GM06990 (cell line): ENCODE data around the gene SLC10A7.

Experiments
- DNase-seq: peaks from one replicate; pipeline ENCODE4 v3.0.0-alpha.2; 2011; ENCODE audit not compliant: insufficient read length; ENCODE audit errors: extremely low read depth
- H3K27me3 ChIP-seq: replicated peaks from 2 replicates; pipeline ENCODE4 v1.6.0; 2011; ENCODE audit warnings: low read length; ENCODE audit not compliant: control insufficient read depth, insufficient read depth
- H3K36me3 ChIP-seq: 2 replicates; pipeline ENCODE4 v1.5.1; 2011; ENCODE audit warnings: low read length; ENCODE audit not compliant: control insufficient read depth, insufficient read depth
- H3K4me3 ChIP-seq: replicated peaks from 2 replicates; pipeline ENCODE4 v1.5.1; 2011; ENCODE audit warnings: low read depth, mild to moderate bottlenecking, control low read depth, low read length
- TF ChIP-seq, protein P1 (sequence below): IDR thresholded peaks from 2 replicates; pipeline ENCODE4 v1.5.1; 2011; ENCODE audit warnings: low read length, control low read depth, mild to moderate bottlenecking, inconsistent platforms; ENCODE audit not compliant: insufficient read depth, poor library complexity, severe bottlenecking

SLC10A7 gene

DNA sequence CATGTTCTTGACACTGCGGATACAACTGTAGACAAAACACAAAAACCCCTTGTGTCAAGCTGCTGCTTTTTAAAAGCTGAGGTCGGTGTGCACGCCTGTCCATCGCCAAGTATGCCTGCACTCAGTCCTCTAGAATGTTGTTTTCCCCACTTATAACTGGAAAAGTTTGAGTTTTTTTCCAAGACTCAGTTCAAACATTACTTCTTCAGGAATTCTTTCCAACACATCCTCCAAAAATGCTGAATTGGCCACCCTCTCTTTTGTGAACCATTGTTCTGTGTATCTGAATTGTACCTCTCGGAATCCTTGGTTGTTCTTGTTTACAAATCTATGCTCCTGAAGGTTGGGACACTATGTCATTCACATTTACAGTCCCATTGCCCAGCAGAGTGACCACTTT is 212.8 kb downstream of the SLC10A7 start:
- TF ChIP-seq, protein P1, sequence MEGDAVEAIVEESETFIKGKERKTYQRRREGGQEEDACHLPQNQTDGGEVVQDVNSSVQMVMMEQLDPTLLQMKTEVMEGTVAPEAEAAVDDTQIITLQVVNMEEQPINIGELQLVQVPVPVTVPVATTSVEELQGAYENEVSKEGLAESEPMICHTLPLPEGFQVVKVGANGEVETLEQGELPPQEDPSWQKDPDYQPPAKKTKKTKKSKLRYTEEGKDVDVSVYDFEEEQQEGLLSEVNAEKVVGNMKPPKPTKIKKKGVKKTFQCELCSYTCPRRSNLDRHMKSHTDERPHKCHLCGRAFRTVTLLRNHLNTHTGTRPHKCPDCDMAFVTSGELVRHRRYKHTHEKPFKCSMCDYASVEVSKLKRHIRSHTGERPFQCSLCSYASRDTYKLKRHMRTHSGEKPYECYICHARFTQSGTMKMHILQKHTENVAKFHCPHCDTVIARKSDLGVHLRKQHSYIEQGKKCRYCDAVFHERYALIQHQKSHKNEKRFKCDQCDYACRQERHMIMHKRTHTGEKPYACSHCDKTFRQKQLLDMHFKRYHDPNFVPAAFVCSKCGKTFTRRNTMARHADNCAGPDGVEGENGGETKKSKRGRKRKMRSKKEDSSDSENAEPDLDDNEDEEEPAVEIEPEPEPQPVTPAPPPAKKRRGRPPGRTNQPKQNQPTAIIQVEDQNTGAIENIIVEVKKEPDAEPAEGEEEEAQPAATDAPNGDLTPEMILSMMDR: no peak
- DNase-seq: no peak

DNA sequence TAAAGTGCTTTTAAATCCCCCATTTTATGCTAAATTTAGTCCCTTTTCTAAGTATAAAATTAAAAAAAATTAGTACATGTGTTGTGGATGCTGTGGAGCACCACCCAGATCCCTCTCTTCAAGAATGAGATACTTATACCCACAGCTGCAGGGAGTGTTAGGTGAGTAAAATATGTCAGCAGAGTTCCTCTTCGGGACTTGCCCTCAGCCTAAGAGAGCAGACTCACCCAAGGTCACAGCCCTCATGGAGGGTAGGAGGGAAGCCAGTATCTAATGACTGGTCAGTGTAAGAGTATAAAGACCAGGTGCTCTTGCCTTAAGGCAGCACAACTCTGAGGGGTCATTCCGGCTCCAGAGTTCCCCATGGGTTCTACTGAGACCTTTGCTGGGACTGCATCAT is 218.9 kb downstream of the SLC10A7 start:
- no peak for DNase-seq
- no peak overlapping the region for H3K4me3 ChIP-seq
- TF ChIP-seq, protein P1: no peak
- H3K27me3 ChIP-seq: no peaks in the 10 kb centered on the region
- 0 out of 2 replicates have a peak, but pooled peaks cover 1% of the 10 kb centered on the region for H3K36me3 ChIP-seq

More for the DNA sequence above, 212.8 kb downstream of the SLC10A7 start:
- no peaks in the 10 kb centered on the region for H3K27me3 ChIP-seq
- H3K4me3 ChIP-seq: no peak overlapping the region
- no peaks in the 10 kb centered on the region for H3K36me3 ChIP-seq

DNA sequence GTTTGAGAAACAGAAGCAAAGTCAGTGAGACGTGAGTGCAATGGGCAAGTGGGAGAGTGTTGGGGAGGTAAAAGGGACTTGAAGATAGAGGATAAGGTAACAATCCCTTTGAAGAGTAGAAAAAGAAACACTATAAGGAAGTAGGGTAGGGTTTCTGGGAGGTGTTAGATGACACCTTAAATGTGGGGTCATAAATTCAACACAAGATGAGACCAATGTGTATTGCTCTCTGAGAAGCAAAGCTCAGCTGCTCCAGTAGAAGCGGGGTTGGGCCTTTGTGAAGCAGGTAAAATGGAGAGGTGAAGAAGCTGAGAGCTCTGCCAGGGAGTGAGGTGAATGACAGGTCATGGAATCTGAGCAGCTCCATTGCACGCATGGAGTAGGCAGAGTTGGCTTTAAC is 222.1 kb downstream of the SLC10A7 start:
- Histone ChIP-seq H3K27me3 (no peaks in the 10 kb centered on the region), H3K4me3 (no peak overlapping the region), H3K36me3 (0 out of 2 replicates have a peak, but pooled peaks cover 1% of the 10 kb centered on the region)
- TF ChIP-seq, protein P1: no peak
- DNase-seq: no peak

DNA sequence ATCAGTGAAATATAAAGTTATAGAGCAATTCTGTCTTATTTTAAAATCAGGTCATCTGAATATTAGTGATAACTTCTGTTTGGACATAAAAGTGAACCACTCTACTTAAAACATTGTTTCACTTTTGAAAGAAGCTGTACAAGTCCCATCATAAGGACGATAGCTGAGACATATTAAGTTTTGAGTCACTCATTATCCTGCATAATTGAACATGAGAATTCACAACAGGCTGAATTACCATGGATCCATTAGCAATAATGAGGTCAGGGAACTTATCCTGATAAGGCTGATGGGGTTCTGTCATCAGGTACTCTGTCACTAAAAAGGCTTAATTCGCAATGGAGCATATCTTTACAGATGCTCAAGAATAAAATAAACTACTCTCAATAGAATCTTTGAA is 227.0 kb downstream of the SLC10A7 start:
- H3K36me3 ChIP-seq: peaks cover 1% of the 10 kb centered on the region
- H3K4me3 ChIP-seq: no peak overlapping the region
- H3K27me3 ChIP-seq: no peaks in the 10 kb centered on the region
- DNase-seq: no peak
- TF ChIP-seq, protein P1: no peak

DNA sequence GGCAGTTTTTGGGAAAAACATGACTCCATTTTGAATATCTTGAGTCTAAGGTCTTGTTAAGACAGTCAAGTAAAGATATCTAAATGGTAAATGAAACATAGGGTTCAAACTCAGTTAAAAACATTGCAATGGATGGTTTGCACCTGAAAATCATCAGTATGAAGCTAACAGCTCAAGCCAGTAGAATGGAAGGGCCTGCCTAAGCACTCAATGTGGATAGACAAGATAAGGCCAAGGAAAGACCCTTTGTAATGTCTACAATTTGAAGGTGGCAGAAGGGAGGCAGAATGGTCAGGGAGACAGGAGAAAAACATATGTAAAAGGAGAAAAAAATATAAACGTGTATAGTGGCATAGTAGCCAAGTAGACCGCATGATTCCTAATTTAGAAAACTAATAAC is 229.2 kb downstream of the SLC10A7 start:
- Histone ChIP-seq H3K36me3 (peaks cover 1% of the 10 kb centered on the region), H3K4me3 (no peak overlapping the region), H3K27me3 (no peaks in the 10 kb centered on the region)
- TF ChIP-seq, protein P1: no peak
- no peak for DNase-seq

DNA sequence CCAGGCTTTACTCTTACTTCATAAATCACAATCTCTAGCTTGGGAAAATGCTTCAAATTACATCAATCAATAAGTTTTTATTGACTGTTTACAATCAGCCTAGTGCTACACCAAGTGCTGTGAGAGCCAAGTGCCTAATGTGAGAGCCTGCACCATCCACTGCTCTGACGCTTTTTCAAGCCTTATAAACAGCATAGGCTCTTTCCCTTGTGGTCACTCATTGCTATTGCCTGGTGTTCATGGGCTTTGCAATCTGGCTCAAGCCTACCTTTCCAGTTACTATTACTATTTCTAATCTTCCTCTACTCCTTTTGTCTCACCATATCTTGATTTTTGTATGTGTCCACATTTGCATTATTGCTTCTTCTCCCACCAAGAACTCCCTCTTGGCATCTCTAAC is 230.4 kb downstream of the SLC10A7 start:
- Histone ChIP-seq H3K27me3 (no peaks in the 10 kb centered on the region), H3K4me3 (no peak overlapping the region), H3K36me3 (peaks cover 1% of the 10 kb centered on the region)
- DNase-seq: no peak
- TF ChIP-seq, protein P1: no peak
